BLaER1 treated with 17β-estradiol and CSF1 and Interleukin-3, amounts not matched to agents 10 nM and 100 nM (cell line): ENCODE results near the gene GLP2R.

ENCODE experiments used
- H3K27ac ChIP-seq, 11 experiments: shearing (Covaris generic); formaldehyde crosslinking; 2 replicates each; pipeline ENCODE4 v1.8.1; 2022
- H3K27me3 ChIP-seq, 11 experiments: shearing (Covaris generic); formaldehyde crosslinking; 2 replicates each; pipeline ENCODE4 v1.8.1; 2022
- H3K36me3 ChIP-seq, 11 experiments: shearing (Covaris generic); formaldehyde crosslinking; 2 replicates each; pipeline ENCODE4 v1.8.1; 2022
- H3K4me1 ChIP-seq, 10 experiments: shearing (Covaris generic); formaldehyde crosslinking; 2 replicates each; pipeline ENCODE4 v1.8.1; 2022
- H3K4me2 ChIP-seq, 11 experiments: shearing (Covaris generic); formaldehyde crosslinking; 2 replicates each; pipeline ENCODE4 v1.8.1; 2022
- H3K4me3 ChIP-seq, 10 experiments: shearing (Covaris generic); formaldehyde crosslinking; 2 replicates each; pipeline ENCODE4 v1.8.1; 2022
- H3K9ac ChIP-seq, 11 experiments: shearing (Covaris generic); formaldehyde crosslinking; 2 replicates each; pipeline ENCODE4 v1.8.1; 2022
- H3K9me3 ChIP-seq, 11 experiments: shearing (Covaris generic); formaldehyde crosslinking; replicated peaks in 1 of 11; 2 replicates each; pipeline ENCODE4 v1.8.1; 2022
- H4K20me1 ChIP-seq, 11 experiments: shearing (Covaris generic); formaldehyde crosslinking; 2 replicates each; pipeline ENCODE4 v1.8.1; 2022
- Cebpa-rat ChIP-seq, 11 experiments: shearing (Covaris generic); IDR thresholded peaks; 2 replicates each; pipeline ENCODE4 v1.8.1; 2022

The GLP2R gene

GRCh38 chr17:9905902-9906301 lies 80.2 kb downstream of the GLP2R start:
- Histone ChIP-seq H3K4me1 (peaks cover 0 to 33% (median 29%) of the 10 kb centered on the region in 10 experiments; a peak in 16 of 20 replicates), H4K20me1 (peaks cover 0 to 46% (median 11%) of the 10 kb centered on the region in 11 experiments; a peak in 13 of 22 replicates), H3K4me2 (no peak overlapping the region), H3K27me3 (no peaks in the 10 kb centered on the region), H3K9ac (no peak overlapping the region), H3K4me3 (no peak overlapping the region), H3K9me3 (no peaks in the 10 kb centered on the region), H3K27ac (no peak overlapping the region), H3K36me3 (peaks cover 0 to 3% (median 0%) of the 10 kb centered on the region in 11 experiments; a peak in 3 of 22 replicates)
- no peak for TF ChIP-seq Cebpa-rat (IDR thresholded peaks at IDR 0.05)

- Histone ChIP-seq H3K4me1 (peaks cover 0 to 41% (median 37%) of the 10 kb centered on the region in 10 experiments; a peak in 18 of 20 replicates), H3K9ac (no peak overlapping the region), H3K9me3 (no peaks in the 10 kb centered on the region), H3K4me3 (no peak overlapping the region), H3K27ac (no peak overlapping the region), H3K27me3 (no peaks in the 10 kb centered on the region), H3K4me2 (no peak overlapping the region), H4K20me1 (peaks cover 0 to 54% (median 18%) of the 10 kb centered on the region in 11 experiments; a peak in 15 of 22 replicates), H3K36me3 (peaks cover 0 to 7% (median 2%) of the 10 kb centered on the region in 11 experiments; a peak in 11 of 22 replicates)
- TF ChIP-seq Cebpa-rat (IDR thresholded peaks at IDR 0.05): no peak
Measured at GRCh38 chr17:9906616-9907015, 80.9 kb downstream of the GLP2R start.

GRCh38 chr17:9907131-9907530 lies 81.4 kb downstream of the GLP2R start:
- Histone ChIP-seq H3K9me3 (no peaks in the 10 kb centered on the region), H3K4me1 (peaks cover 0 to 46% (median 42%) of the 10 kb centered on the region in 10 experiments; a peak in 18 of 20 replicates), H3K27ac (no peak overlapping the region), H3K4me2 (no peak overlapping the region), H4K20me1 (peaks cover 0 to 59% (median 22%) of the 10 kb centered on the region in 11 experiments; a peak in 15 of 22 replicates), H3K9ac (no peak overlapping the region), H3K36me3 (peaks cover 0 to 12% (median 7%) of the 10 kb centered on the region in 11 experiments; a peak in 17 of 22 replicates), H3K27me3 (no peaks in the 10 kb centered on the region), H3K4me3 (no peak overlapping the region)
- TF ChIP-seq Cebpa-rat (IDR thresholded peaks at IDR 0.05): no peak

- peaks cover 0 to 68% (median 31%) of the 10 kb centered on the region in 11 experiments; a peak in 15 of 22 replicates for H4K20me1 ChIP-seq
- no peaks in the 10 kb centered on the region for H3K27me3 ChIP-seq
- peak overlapping the region in 7 of 11 experiments; percentile 33 to 59 (median 46); a peak in 13 of 22 replicates for H3K4me2 ChIP-seq
- H3K27ac ChIP-seq: peak overlapping the region in 1 of 11 experiments; percentile 14; a peak in 1 of 22 replicates
- peaks cover 0 to 54% (median 51%) of the 10 kb centered on the region in 10 experiments; a peak in 18 of 20 replicates for H3K4me1 ChIP-seq
- TF ChIP-seq Cebpa-rat (IDR thresholded peaks at IDR 0.05): no peak
- no peak overlapping the region for H3K9ac ChIP-seq
- H3K36me3 ChIP-seq: peaks cover 1 to 21% (median 16%) of the 10 kb centered on the region in 11 experiments; a peak in 21 of 22 replicates
- no peak overlapping the region for H3K4me3 ChIP-seq
- no peaks in the 10 kb centered on the region for H3K9me3 ChIP-seq
Measured at GRCh38 chr17:9907883-9908648, 82.3 kb downstream of the GLP2R start.

DNA sequence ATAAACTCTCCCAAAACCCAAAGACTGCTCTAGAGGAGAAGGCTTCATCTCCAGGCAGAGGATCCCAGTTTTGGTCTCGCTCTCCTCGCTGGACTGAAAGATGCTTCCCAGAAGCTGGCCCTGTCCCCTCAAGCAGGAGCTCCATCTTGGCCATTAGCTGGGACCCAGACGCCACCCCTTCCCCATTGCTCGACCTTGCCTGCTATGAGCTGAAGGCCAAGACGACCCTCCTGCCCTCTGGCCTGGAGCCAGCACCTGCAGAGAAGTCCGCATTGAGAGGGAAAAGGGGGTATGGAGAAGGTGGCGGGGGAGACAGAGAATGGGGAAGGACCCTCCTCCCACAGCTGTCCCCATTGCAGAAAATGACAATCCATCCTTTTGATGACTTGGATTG lies 82.9 kb downstream of the GLP2R start:
- Histone ChIP-seq H3K36me3 (peaks cover 7 to 27% (median 22%) of the 10 kb centered on the region in 11 experiments), H3K4me1 (peaks cover 0 to 60% (median 55%) of the 10 kb centered on the region in 10 experiments; a peak in 18 of 20 replicates), H3K9me3 (no peaks in the 10 kb centered on the region), H3K27ac (peak overlapping the region in 1 of 11 experiments; percentile 14; a peak in 1 of 22 replicates), H3K4me3 (no peak overlapping the region), H3K4me2 (peak overlapping the region in 8 of 11 experiments; percentile 20 to 59 (median 45); a peak in 13 of 22 replicates), H3K9ac (no peak overlapping the region), H3K27me3 (no peaks in the 10 kb centered on the region), H4K20me1 (peaks cover 0 to 74% (median 37%) of the 10 kb centered on the region in 11 experiments; a peak in 15 of 22 replicates)
- no peak for TF ChIP-seq Cebpa-rat (IDR thresholded peaks at IDR 0.05)

GRCh38 chr17:9911089-9911488 lies 85.4 kb downstream of the GLP2R start:
- Histone ChIP-seq H3K27ac (0 out of 22 replicates have a peak overlapping the region, but pooled peaks of 1 of the 11 experiments have one; percentile 13), H3K4me2 (peak overlapping the region in 7 of 11 experiments; percentile 2 to 59 (median 28); a peak in 6 of 22 replicates), H3K27me3 (no peaks in the 10 kb centered on the region), H3K4me1 (peaks cover 0 to 65% (median 55%) of the 10 kb centered on the region in 10 experiments; a peak in 18 of 20 replicates), H4K20me1 (peaks cover 0 to 92% (median 48%) of the 10 kb centered on the region in 11 experiments; a peak in 16 of 22 replicates), H3K36me3 (peaks cover 27 to 51% (median 46%) of the 10 kb centered on the region in 11 experiments), H3K4me3 (no peak overlapping the region), H3K9me3 (no peaks in the 10 kb centered on the region), H3K9ac (no peak overlapping the region)
- TF ChIP-seq Cebpa-rat (IDR thresholded peaks at IDR 0.05): no peak

- H4K20me1 ChIP-seq: peaks cover 0 to 96% (median 52%) of the 10 kb centered on the region in 11 experiments; a peak in 16 of 22 replicates
- H3K27ac ChIP-seq: no peak overlapping the region
- TF ChIP-seq Cebpa-rat (IDR thresholded peaks at IDR 0.05): no peak
- H3K9me3 ChIP-seq: no peaks in the 10 kb centered on the region
- H3K4me3 ChIP-seq: no peak overlapping the region
- no peaks in the 10 kb centered on the region for H3K27me3 ChIP-seq
- H3K36me3 ChIP-seq: peaks cover 40 to 65% (median 60%) of the 10 kb centered on the region in 11 experiments
- H3K9ac ChIP-seq: no peak overlapping the region
- peaks cover 0 to 65% (median 55%) of the 10 kb centered on the region in 10 experiments; a peak in 18 of 20 replicates for H3K4me1 ChIP-seq
- peak overlapping the region in 5 of 11 experiments; percentile 18 to 56 (median 28); a peak in 5 of 22 replicates for H3K4me2 ChIP-seq
Measured at GRCh38 chr17:9912121-9913099, 86.7 kb downstream of the GLP2R start.

DNA sequence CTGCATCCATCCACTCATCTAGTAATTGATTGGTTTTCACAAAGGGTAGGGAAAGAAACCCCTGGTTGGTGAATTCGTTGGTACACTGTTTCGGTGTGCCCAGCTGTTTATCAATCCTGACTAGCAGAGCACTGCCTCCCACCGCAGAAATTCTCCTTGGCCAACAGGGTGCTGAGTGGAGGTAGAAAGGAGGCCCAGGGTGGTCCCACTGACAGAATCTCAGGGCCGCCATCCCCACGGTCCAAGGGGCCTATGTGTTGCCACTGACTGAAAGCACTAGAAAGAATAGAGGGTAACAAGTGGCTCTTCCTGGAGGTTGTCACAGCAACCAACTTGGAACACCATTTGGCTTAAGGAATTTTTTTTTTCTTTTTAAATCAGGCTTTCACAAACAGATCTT lies 87.8 kb downstream of the GLP2R start:
- H3K9me3 ChIP-seq: no peaks in the 10 kb centered on the region
- 0 out of 22 replicates have a peak overlapping the region, but pooled peaks of 1 of the 11 experiments have one; percentile 4 for H3K4me2 ChIP-seq
- no peak for TF ChIP-seq Cebpa-rat (IDR thresholded peaks at IDR 0.05)
- H3K4me1 ChIP-seq: peaks cover 0 to 58% (median 48%) of the 10 kb centered on the region in 10 experiments; a peak in 18 of 20 replicates
- peaks cover 0 to 97% (median 49%) of the 10 kb centered on the region in 11 experiments; a peak in 17 of 22 replicates for H4K20me1 ChIP-seq
- no peak overlapping the region for H3K9ac ChIP-seq
- no peak overlapping the region for H3K27ac ChIP-seq
- H3K36me3 ChIP-seq: peaks cover 51 to 75% (median 70%) of the 10 kb centered on the region in 11 experiments
- H3K27me3 ChIP-seq: no peaks in the 10 kb centered on the region
- H3K4me3 ChIP-seq: no peak overlapping the region
